Vagina (tissue), 2 donors: ENCODE results near the gene PIEZO2. TPM values are rescaled to one million over a fixed set of nuclear protein-coding genes. Genes with fewer than 3 reads are reported as not detected.
A peak's percentile ranks its signal among the peaks of the same experiment; 100 is the strongest.

Source experiments
- DNase-seq, 2 donors: peaks; one replicate each; pipeline ENCODE4 v3.0.0-alpha.2; 2017; ENCODE audit errors: extremely low spot score in 2 of 2
- H3K27ac ChIP-seq: fragments of 200-600 bp; sonication (generic); one replicate; pipeline ENCODE4 v1.5.1; 2019
- H3K27me3 ChIP-seq: fragments of 200-600 bp; sonication (generic); one replicate; pipeline ENCODE4 v1.5.1; 2019
- H3K36me3 ChIP-seq, 2 donors: fragments of 200-600 bp; sonication (generic); one replicate each; pipeline ENCODE4 v1.5.1; 2017 to 2019
- H3K4me1 ChIP-seq: fragments of 200-600 bp; sonication (generic); one replicate; pipeline ENCODE4 v1.5.1; 2019
- H3K4me3 ChIP-seq, 2 donors: fragments of 200-600 bp; sonication (generic); 1 replicate in 1 of 2; 2 replicates in 1 of 2; pipeline ENCODE4 v1.5.1; 2016 to 2019
- H3K9me3 ChIP-seq: fragments of 200-600 bp; sonication (generic); one replicate; pipeline ENCODE4 v1.5.1; 2019
- CTCF ChIP-seq, 3 experiments: fragments of 450-650 bp in 2 of 3; fragments of 200-600 bp in 1 of 3; sonication (generic) in 1 of 3; IDR thresholded peaks; one replicate each; pipeline ENCODE4 v1.5.1; 2017 to 2019; ENCODE audit warnings: antibody characterized with exemption in 3 of 3, mild to moderate bottlenecking in 2 of 3, moderate library complexity in 2 of 3
- POLR2A ChIP-seq, 2 donors: fragments of 450-650 bp; IDR thresholded peaks; one replicate each; pipeline ENCODE4 v1.6.1; 2017; ENCODE audit warnings: antibody characterized with exemption in 2 of 2, mild to moderate bottlenecking in 2 of 2, moderate library complexity in 2 of 2
- POLR2AphosphoS5 ChIP-seq, 2 donors: sonication (generic); formaldehyde crosslinking; IDR thresholded peaks; one replicate each; pipeline ENCODE4 v1.9.0; 2017; ENCODE audit warnings: antibody characterized with exemption in 2 of 2, mild to moderate bottlenecking in 2 of 2, low read depth in 1 of 2; ENCODE audit not compliant: insufficient read depth in 1 of 2
- intact Hi-C: fragments of 100-400 bp; cut with DNase I; formaldehyde crosslinking; loops from one replicate; pipeline ENCODE4 v1.15.1; 2023
- total RNA-seq: library from RNA; depleted of rRNA; stranded (reverse); fragments of >200 nt; gene quantifications from one replicate; pipeline ENCODE4 v1.2.3, GENCODE V29; 2016

Gene PIEZO2
- total RNA-seq, 1 donor from 2014 or later = 5.9 TPM

- intact Hi-C loops = no loop called here
- H3K9me3 ChIP-seq = no peaks in the 10 kb centered on the region
- DNase-seq = no peak
- no peaks in the 10 kb centered on the region for H3K27me3 ChIP-seq
- TF ChIP-seq POLR2AphosphoS5 (IDR thresholded peaks at IDR 0.05; ENCODE audit: insufficient read depth in 1 of 2, low read depth in 1 of 2) (no peak), POLR2A (IDR thresholded peaks at IDR 0.05) (no peak), CTCF (IDR thresholded peaks at IDR 0.05) (no peak)
- H3K36me3 ChIP-seq = no peaks in the 10 kb centered on the region
- H3K4me3 ChIP-seq = no peak overlapping the region
- no peak overlapping the region for H3K27ac ChIP-seq
- no peaks in the 10 kb centered on the region for H3K4me1 ChIP-seq
Measured at GRCh38 chr18:10718809-10719208, 430.6 kb downstream of the PIEZO2 start.

- DNase-seq = no peak
- no peaks in the 10 kb centered on the region for H3K27me3 ChIP-seq
- no peaks in the 10 kb centered on the region for H3K9me3 ChIP-seq
- intact Hi-C loops = no loop called here
- H3K4me1 ChIP-seq = no peaks in the 10 kb centered on the region
- H3K36me3 ChIP-seq = no peaks in the 10 kb centered on the region
- TF ChIP-seq CTCF (IDR thresholded peaks at IDR 0.05) = no peak
- no peak for TF ChIP-seq POLR2A (IDR thresholded peaks at IDR 0.05)
- peak in 1 of 2 donors; percentile 59 for TF ChIP-seq POLR2AphosphoS5 (IDR thresholded peaks at IDR 0.05; ENCODE audit: insufficient read depth in 1 of 2, low read depth in 1 of 2)
- H3K27ac ChIP-seq = peak overlapping the region; percentile 44
- no peak overlapping the region for H3K4me3 ChIP-seq
Measured at GRCh38 chr18:10715791-10716190, 433.6 kb downstream of the PIEZO2 start.

- intact Hi-C loops = no loop called here
- TF ChIP-seq POLR2A (IDR thresholded peaks at IDR 0.05) = no peak
- no peak for TF ChIP-seq CTCF (IDR thresholded peaks at IDR 0.05)
- no peak for TF ChIP-seq POLR2AphosphoS5 (IDR thresholded peaks at IDR 0.05; ENCODE audit: insufficient read depth in 1 of 2, low read depth in 1 of 2)
- H3K27ac ChIP-seq = no peak overlapping the region
- no peaks in the 10 kb centered on the region for H3K27me3 ChIP-seq
- H3K9me3 ChIP-seq = no peaks in the 10 kb centered on the region
- H3K4me1 ChIP-seq = no peaks in the 10 kb centered on the region
- H3K36me3 ChIP-seq = no peaks in the 10 kb centered on the region
- H3K4me3 ChIP-seq = no peak overlapping the region
- no peak for DNase-seq
Measured at GRCh38 chr18:10713409-10713808, 436.0 kb downstream of the PIEZO2 start.

- no peaks in the 10 kb centered on the region for H3K27me3 ChIP-seq
- intact Hi-C loops = no loop called here
- no peak for TF ChIP-seq POLR2AphosphoS5 (IDR thresholded peaks at IDR 0.05; ENCODE audit: insufficient read depth in 1 of 2, low read depth in 1 of 2)
- TF ChIP-seq CTCF (IDR thresholded peaks at IDR 0.05) = no peak
- TF ChIP-seq POLR2A (IDR thresholded peaks at IDR 0.05) = no peak
- no peaks in the 10 kb centered on the region for H3K4me1 ChIP-seq
- H3K27ac ChIP-seq = no peak overlapping the region
- H3K36me3 ChIP-seq = no peaks in the 10 kb centered on the region
- H3K4me3 ChIP-seq = no peak overlapping the region
- H3K9me3 ChIP-seq = no peaks in the 10 kb centered on the region
- no peak for DNase-seq
Measured at GRCh38 chr18:10707294-10707693, 442.1 kb downstream of the PIEZO2 start.

- Histone ChIP-seq H3K9me3 (no peaks in the 10 kb centered on the region), H3K4me3 (no peak overlapping the region), H3K27me3 (no peaks in the 10 kb centered on the region), H3K36me3 (no peaks in the 10 kb centered on the region), H3K27ac (no peak overlapping the region), H3K4me1 (no peaks in the 10 kb centered on the region)
- TF ChIP-seq POLR2AphosphoS5 (IDR thresholded peaks at IDR 0.05; ENCODE audit: insufficient read depth in 1 of 2, low read depth in 1 of 2) = no peak
- no peak for TF ChIP-seq POLR2A (IDR thresholded peaks at IDR 0.05)
- no peak for TF ChIP-seq CTCF (IDR thresholded peaks at IDR 0.05)
- intact Hi-C loops = no loop called here
- no peak for DNase-seq
Measured at GRCh38 chr18:10705786-10706185, 443.6 kb downstream of the PIEZO2 start.
